ENCODE results near the gene CRKL.

Gene CRKL

DNA sequence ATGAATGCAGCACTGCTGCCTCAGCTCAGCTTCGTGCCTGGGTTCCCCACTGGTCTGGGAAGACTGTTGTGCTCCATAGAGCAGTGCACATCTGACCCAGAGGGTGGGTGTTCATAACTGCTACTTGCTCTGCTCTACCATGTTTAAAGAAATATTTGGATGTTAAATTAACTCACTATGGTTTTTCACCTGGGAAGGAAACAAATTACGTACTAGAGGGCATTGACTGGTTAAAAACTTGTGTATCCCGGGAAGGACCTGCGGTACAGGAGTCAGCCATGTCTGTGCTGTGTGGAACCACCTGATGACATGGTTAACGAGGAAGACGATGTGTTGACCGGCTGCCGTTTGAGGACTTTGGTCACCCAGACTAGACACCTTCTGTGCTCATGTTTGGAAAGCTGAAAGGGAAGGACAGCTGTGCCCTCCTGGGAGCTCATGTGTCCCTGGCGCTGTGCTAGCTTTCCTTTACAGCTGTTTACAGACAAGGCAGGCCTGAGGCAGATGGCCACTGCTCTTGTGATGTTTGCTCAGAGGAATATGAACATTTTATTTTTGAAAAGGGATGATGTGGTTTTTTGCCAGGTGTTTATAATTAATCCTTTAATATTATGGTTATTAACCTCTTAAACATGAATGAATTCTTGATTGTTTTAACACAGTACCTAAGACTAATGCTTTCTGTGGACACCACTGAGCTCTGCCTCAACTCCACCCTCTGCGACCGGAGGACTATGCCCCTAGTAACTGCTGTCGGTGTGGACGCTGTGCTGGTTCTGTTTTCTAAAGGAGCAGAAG, 35.5 kb downstream of the CRKL start:
- peak; percentile 41 for DNase-seq

GRCh38 chr22:20953342-20953608, 36.1 kb downstream of the CRKL start:
- no peak for DNase-seq

- no peak for DNase-seq
Observed at GRCh38 chr22:20953668-20954500, 36.7 kb downstream of the CRKL start.

GRCh38 chr22:20955548-20955947, 38.3 kb downstream of the CRKL start:
- DNase-seq, result no peak

DNA sequence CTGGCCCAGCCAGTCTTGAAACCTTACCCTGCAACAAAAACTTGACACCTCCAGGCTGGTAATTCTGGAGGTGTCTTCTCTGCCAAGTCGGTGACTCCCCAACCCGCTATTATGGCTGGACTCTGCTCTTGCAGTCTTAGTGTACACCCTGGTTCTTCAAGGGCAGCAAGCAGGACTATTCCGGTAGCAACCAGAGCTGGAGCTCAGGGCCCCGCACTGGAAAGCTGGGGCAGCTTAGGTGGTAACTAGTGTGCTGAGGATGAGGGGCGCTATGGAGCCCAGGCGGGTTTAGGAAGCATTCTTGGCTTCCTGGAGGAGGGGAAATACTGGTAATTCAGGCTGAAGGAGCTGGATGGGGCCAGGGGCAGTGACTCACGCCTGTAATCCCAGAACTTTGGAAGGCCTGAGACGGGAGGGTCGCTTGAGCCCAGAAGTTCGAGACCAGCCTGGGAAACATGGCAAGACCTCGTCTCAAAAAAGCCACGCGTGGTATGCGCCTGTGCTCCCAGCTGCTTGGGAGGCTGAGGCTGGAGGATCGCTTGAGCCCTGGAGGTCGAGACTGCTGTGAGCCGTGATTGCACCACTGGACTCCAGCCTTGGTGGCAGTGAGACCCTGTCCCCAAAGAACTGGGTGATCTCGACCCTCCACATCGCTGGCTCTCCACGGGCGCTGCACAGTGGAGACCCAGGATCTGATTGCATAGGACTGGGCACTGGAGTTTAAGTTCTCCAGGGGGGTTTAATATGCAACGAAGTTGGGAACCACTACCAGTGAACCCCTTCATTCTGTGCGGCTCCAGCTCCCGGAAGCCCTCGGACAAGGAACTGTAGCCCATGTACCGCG, 39.3 kb downstream of the CRKL start:
- DNase-seq, result no peak

DNA sequence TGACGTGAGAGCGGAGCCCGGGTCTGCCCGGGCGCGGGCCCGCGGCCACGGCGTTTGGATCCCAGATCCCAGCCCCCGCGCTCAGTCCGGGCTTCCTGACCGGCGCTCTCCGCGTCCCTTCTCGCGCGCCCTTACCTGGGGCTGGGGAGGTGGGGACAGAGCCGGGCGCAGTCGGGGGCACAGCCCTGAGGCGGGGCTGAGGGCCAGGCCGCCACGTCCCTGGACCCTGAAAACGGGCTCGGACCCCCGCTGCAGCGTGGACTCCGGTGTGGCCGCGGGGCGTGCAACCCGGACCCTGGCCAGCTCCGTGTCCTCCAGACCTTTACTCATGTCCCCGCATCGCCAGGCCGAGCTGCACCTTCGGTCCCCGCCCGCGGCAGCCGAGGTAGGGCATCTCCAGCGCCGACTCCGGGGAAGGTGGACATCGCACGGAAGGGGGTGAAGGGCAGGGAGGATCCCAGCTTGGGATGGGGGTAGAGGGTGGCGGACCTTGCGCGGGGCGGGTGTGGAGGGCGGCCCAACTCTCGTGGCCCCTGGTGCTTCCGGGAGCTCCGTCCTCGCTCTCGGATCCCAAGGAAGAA, 40.0 kb downstream of the CRKL start:
- no peak for DNase-seq

GRCh38 chr22:20957683-20958431, 40.6 kb downstream of the CRKL start:
- DNase-seq, result no peak

DNA sequence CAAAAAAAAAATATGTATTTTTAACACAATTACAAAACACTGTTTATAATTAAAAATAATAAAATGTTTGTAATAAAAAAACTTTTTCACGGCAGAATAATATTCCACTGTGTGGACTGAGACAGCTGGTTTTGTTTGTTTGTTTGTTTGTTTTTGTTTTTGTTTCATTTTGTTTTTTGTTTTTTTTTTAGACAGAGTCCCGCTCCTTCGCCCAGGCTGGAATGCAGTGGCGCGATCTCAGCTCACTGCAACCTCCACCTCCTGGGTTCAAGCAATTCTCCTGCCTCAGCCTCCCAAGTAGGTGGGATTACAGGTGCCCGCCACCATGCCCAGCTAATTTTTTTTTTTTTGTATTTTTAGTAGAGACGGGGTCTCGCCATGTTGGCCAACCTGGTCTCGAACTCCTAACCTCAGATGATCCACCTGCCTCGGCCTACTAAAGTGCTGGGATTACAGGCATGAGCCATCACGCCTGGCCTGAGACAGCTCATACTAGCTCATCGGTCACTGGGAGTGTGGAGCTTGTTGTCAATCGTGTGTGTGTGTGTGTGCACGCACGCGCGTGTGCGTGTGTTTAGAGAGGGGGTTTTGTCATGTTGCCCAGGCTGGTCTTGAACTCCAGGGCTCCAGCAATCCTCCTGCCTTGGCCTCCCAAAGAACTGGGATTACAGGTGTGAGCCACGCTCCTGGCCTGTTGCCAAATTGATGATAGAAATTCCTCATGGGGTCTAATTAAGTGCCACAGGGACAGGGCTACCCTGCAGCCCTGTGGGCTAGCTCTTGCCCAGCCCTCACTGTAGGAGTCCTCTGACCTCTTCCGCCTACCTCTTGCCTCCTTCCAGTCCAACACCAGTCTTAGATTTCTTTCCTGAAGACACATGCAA, 42.6 kb downstream of the CRKL start:
- no peak for DNase-seq

GRCh38 chr22:20960609-20961008, 43.4 kb downstream of the CRKL start:
- no peak for DNase-seq

DNA sequence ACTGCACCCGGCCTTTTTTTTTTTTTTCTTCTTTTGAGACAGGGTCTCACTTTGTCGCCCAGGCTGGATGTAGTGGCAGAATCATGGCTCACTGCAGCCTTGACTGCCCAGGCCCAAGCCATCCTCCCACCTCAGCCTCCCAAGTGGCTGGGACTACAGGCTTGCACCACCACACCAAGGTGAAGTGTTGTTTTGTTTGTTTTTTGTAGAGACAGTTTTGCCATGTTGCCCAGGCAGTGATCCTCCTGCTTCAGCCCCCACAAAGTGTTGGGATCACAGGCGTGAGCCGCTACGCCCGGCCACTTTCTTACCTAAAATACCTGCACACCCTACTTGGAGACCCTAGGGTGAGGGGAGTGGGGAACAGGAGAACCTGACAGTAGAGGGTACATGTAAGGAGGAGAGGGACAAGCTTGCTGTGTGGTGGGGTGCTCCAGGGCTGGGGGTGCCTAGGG, 45.3 kb downstream of the CRKL start:
- no peak for DNase-seq

- DNase-seq, result no peak
Observed at GRCh38 chr22:20963201-20964052, 46.2 kb downstream of the CRKL start.

- no peak for DNase-seq
Observed at GRCh38 chr22:20964090-20964798, 47.0 kb downstream of the CRKL start.

- DNase-seq, result no peak
Observed at GRCh38 chr22:20964799-20965103, 47.5 kb downstream of the CRKL start.

DNA sequence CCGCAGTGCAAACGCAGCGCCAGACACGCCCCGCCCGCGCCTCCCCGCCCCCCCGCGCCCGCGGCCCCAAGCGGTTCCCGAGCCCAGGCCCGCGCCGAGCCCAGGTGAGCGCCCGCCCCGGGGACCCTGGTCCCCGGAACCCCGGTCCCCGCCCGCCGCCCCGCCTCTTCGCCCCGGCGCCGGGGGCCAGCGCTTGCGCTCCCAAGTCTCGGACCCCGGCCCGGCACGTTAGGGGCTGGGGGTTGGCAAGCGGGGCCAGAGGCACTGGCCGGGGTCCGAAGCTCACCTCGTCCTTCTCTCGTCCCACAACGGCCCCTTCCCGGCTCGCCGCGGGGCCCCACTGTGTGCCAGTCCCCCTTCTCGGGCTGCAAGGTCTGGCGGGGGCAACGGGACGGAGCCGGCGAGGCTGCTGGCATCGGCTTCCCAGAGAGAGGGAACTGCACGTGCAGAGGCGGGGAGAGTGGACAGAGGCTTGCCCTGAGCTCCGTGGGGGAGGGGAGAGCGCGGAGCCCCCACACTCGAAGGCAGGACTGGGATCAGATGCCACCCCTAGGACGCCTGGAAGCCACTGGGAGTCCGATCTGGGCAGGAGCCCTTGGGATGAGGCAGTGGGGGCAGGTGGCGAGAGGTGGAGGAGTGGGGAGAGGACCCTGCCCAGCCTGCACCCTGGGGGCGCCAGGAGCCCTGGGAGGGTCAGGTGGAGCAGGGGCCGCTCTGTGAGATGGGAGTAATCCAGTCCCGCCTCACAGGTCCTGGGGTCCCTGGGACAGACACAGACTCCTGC, 48.1 kb downstream of the CRKL start:
- DNase-seq, result no peak

DNA sequence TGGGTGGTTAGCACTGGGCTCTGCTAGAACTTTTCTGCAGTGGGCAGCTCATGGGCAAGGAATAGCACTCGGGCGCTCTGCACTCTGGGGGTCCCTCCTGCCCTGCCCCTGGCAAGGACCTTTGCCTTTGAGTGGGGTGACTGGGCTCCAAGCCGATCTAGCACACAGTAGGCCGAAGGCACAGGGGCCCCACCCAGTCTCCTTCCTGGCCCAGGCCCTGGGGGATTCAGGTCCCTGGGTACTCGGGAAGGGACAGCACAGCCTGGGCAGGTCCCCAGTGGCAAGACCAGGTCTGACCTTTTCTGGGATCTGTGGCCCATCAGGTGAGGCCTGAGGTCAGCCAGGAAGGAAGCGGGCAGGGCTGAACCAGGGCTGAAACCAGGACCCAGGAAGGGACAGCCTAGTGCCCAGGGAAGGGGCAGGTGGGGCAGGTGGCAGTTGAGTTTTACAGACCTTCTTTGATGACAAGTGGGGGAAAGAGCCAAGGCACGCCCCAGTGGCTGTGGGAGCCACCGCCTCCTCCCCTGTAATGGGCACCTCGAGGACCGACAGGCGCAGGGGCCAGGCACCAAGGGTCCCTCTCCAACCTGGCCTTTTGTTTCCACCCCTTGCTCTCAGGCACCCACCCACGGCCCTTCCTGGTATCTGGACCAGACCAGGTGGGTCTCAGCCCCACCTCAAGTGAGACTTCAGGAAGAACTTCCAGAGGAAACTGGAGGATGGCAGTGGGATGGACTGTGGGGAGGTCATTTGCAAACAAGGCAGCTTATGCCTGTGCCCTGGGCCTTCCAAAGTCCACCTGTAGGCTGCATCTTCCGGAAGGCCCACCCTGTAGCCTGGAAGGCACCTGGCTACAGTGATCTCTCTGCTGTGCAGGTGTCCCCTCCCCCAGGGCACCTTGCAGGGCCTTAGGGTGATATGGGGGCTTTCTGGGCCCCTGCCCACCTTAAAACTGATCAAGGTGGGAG, 49.0 kb downstream of the CRKL start:
- no peak for DNase-seq

- DNase-seq, result no peak
Observed at GRCh38 chr22:20966883-20967696, 49.9 kb downstream of the CRKL start, which contains the start of gene AIFM3. Gene AIFM3 (plus strand): TSS chr22:20967255. CDS start chr22:20967945, 690 bp downstream.
